Neural progenitor cell (in vitro differentiated cells): Measurements from ENCODE around the gene SPATA18.

Experiments used
- CTCF ChIP-seq: fragments of 200-600 bp; sonication (generic); IDR thresholded peaks from 2 replicates; pipeline ENCODE4 v1.5.1; 2017; ENCODE audit warnings: antibody characterized with exemption, mild to moderate bottlenecking
- EZH2phosphoT487 ChIP-seq: fragments of 200-600 bp; sonication (generic); IDR thresholded peaks from 2 replicates; pipeline ENCODE4 v1.6.1; 2017; ENCODE audit warnings: antibody characterized with exemption

GRCh38 chr4:52016981-52017380 lies 34.1 kb upstream of the SPATA18 start:
- no peak for TF ChIP-seq EZH2phosphoT487
- no peak for TF ChIP-seq CTCF
